HepG2 (cell line): ENCODE data around the gene TFEC. TPM values are rescaled to one million over a fixed set of nuclear protein-coding genes. Genes with fewer than 3 reads are reported as not detected.

Source experiments
- ATAC-seq: fragments of 200-7000 bp; cut with Tn5 transposase; 3 replicates; pipeline ENCODE4 v1.9.1; 2020; ENCODE audit warnings: mild to moderate bottlenecking, moderate library complexity
- BruUV-seq: library from RNA; stranded (reverse); fragments of 400-500 nt; replicated peaks from 2 replicates; lab custom pipeline; 2021; lab: Mats Ljungman, UMichigan
- CTCF ChIA-PET: fragments of 300-600 bp; formaldehyde crosslinking; extraction: SDS; loops from one replicate; lab custom pipeline; 2021; ENCODE audit warnings: low total read pairs, inconsistent platforms, low intra/inter-chr PET ratio; lab: Yijun Ruan, JAX
- POLR2A ChIA-PET: fragments of 350-600 bp; sonication (Branson Sonifier 250); formaldehyde crosslinking; loops from one replicate; lab custom pipeline; 2020; ENCODE audit warnings: antibody characterized with exemption, inconsistent platforms; lab: Yijun Ruan, JAX
- DNase-seq: peaks from one replicate; pipeline ENCODE4 v3.0.0-alpha.2; 2015; ENCODE audit warnings: low spot score
- FAIRE-seq: peaks from 3 replicates; lab custom pipeline; 2011; peaks lifted over from hg19 to GRCh38; lab: Jason Lieb, UNC
- H2AFZ ChIP-seq: one replicate; pipeline ENCODE4 v1.6.1; 2011; ENCODE audit warnings: low read length, inconsistent platforms
- H3K27ac ChIP-seq: fragments of 300-600 bp; 3 replicates; pipeline ENCODE4 v1.8.0; 2011; ENCODE audit warnings: mixed run types, mild to moderate bottlenecking, mixed read lengths, low read length, inconsistent platforms; ENCODE audit not compliant: insufficient read depth; ENCODE audit errors: extremely low read length
- H3K27me3 ChIP-seq, 2 experiments: fragments of 200-600 bp in 1 of 2; 2 replicates in 1 of 2; 3 replicates in 1 of 2; pipeline versions ENCODE4 v1.6.0 to v1.8.0; 2011; ENCODE audit warnings: low read length in 2 of 2, mild to moderate bottlenecking in 2 of 2, moderate library complexity in 2 of 2, inconsistent platforms in 1 of 2; ENCODE audit not compliant: insufficient read depth in 2 of 2, control insufficient read depth in 1 of 2
- H3K36me3 ChIP-seq, 2 experiments: fragments of 200-600 bp in 1 of 2; replicated peaks in 1 of 2; 2 replicates in 1 of 2; 3 replicates in 1 of 2; pipeline versions ENCODE4 v1.5.1 to v1.8.0; 2011; ENCODE audit warnings: low read length in 2 of 2, inconsistent platforms in 1 of 2; ENCODE audit not compliant: insufficient read depth in 2 of 2, control insufficient read depth in 1 of 2
- H3K4me1 ChIP-seq: 2 replicates; pipeline ENCODE4 v1.5.1; 2012; ENCODE audit warnings: low read length, inconsistent platforms; ENCODE audit not compliant: insufficient read depth
- H3K4me2 ChIP-seq: 2 replicates; pipeline ENCODE4 v1.6.0; 2011; ENCODE audit warnings: low read depth, low read length, inconsistent platforms
- H3K4me3 ChIP-seq, 3 experiments: fragments of 200-600 bp in 1 of 3; sonication (generic), shearing (Covaris generic) in 1 of 3; replicated peaks in 1 of 3; 2 replicates each; pipeline ENCODE4 v1.5.1; 2011 to 2016; ENCODE audit warnings: low read length in 3 of 3, inconsistent platforms in 2 of 3, low read depth in 2 of 3, mild to moderate bottlenecking in 2 of 3, control low read depth in 1 of 3, mixed read lengths in 1 of 3; ENCODE audit not compliant: insufficient read depth in 1 of 3
- H3K79me2 ChIP-seq: one replicate; pipeline ENCODE4 v1.6.1; 2011; ENCODE audit warnings: low read length, inconsistent platforms; ENCODE audit not compliant: insufficient read depth
- H3K9ac ChIP-seq: 2 replicates; pipeline ENCODE4 v1.6.0; 2011; ENCODE audit warnings: mild to moderate bottlenecking, low read depth, low read length, inconsistent platforms; ENCODE audit not compliant: insufficient read depth
- H3K9me3 ChIP-seq: 2 replicates; pipeline ENCODE4 v1.5.1; 2012; ENCODE audit warnings: mild to moderate bottlenecking, low read length
- H4K20me1 ChIP-seq: 2 replicates; pipeline ENCODE4 v1.6.0; 2011; ENCODE audit warnings: inconsistent platforms, mild to moderate bottlenecking, low read length, moderate library complexity; ENCODE audit not compliant: insufficient read depth
- FOXA1 ChIP-seq, 2 experiments: fragments of 450-650 bp in 1 of 2; sonication (generic) in 1 of 2; formaldehyde crosslinking in 1 of 2; IDR thresholded peaks; 2 replicates each; pipeline versions ENCODE4 v1.4.0 to v1.6.1; 2016 to 2020; ENCODE audit warnings: missing genetic modification reagents in 1 of 2
- FOXP4 ChIP-seq: sonication (generic); formaldehyde crosslinking; IDR thresholded peaks from 2 replicates; pipeline ENCODE4 v1.4.0; 2020; ENCODE audit warnings: missing genetic modification reagents
- PAF1 ChIP-seq: IDR thresholded peaks from 2 replicates; pipeline ENCODE4 v1.6.1; 2016; ENCODE audit warnings: missing genetic modification reagents, missing compliant biosample characterization
- TFDP2 ChIP-seq: sonication (generic); formaldehyde crosslinking; IDR thresholded peaks from 2 replicates; pipeline ENCODE4 v1.4.0; 2020; ENCODE audit warnings: missing genetic modification reagents
- THAP9 ChIP-seq: sonication (generic); formaldehyde crosslinking; IDR thresholded peaks from 2 replicates; pipeline ENCODE4; 2020; ENCODE audit warnings: missing genetic modification reagents, mild to moderate bottlenecking, borderline replicate concordance
- ZNF337 ChIP-seq: sonication (generic); formaldehyde crosslinking; IDR thresholded peaks from 2 replicates; pipeline ENCODE4 v1.5.1; 2020; ENCODE audit warnings: missing genetic modification reagents, low read depth, mild to moderate bottlenecking, borderline replicate concordance
- WGBS: methylation state at CpG from one replicate; pipeline ENCODE4 v1.1.6; 2017; ENCODE audit warnings: low lambda C conversion rate; 5-methylcytosine and 5-hydroxymethylcytosine counted together
- in situ Hi-C: cut with HindIII; loops from 2 replicates; pipeline ENCODE4 v1.10.0; 2017; ENCODE audit warnings: low pct_unique_long_range_greater_than_20kb; ENCODE audit not compliant: extremely low pct_ligation_motif_present
- intact Hi-C: fragments of 100-400 bp; cut with micrococcal nuclease; formaldehyde crosslinking; loops from one replicate; pipeline ENCODE4 v1.10.0; 2022; ENCODE audit not compliant: unreplicated experiment
- polyA plus RNA-seq, 8 experiments: library from polyadenylated mRNA; depleted of rRNA in 3 of 8; stranded (reverse) in 7 of 8; unstranded in 1 of 8; fragments of >200 nt; fragmentation: Illumina TruSeq in 4 of 8; extraction: Trizol in 4 of 8; gene quantifications; 2 replicates each; pipeline versions ENCODE4 v1.2.1 to v1.2.3, GENCODE V29; 2011 to 2016; ENCODE audit warnings: low read depth in 4 of 8, missing spikeins in 1 of 8, mixed read lengths in 1 of 8; ENCODE audit not compliant: insufficient read depth in 1 of 8
- total RNA-seq, 5 experiments: library from RNA; depleted of rRNA; stranded (reverse); fragments of >200 nt; fragmentation: Illumina TruSeq; extraction: Trizol; gene quantifications; 2 replicates each; pipeline ENCODE4 v1.2.3, GENCODE V29; 2016; ENCODE audit warnings: low read depth in 1 of 5

The TFEC gene
- total and polyA plus RNA-seq, 2 of the 13 experiments (the other 11 are each of a cell fraction or from before 2014, with no cell fraction given): not detected

- H3K27ac ChIP-seq: no peak overlapping the region
- peak overlapping the region; percentile 81 for H3K4me2 ChIP-seq
- WGBS: 61% methylated on average over 3 of the region's 3 CpGs
- H4K20me1 ChIP-seq: no peaks in the 10 kb centered on the region
- TF ChIP-seq ZNF337 (CRISPR knock-in tag): no peak
- TF ChIP-seq THAP9 (CRISPR knock-in tag): peak; percentile 83; the same call in 1 of the 2 replicates
- no peaks in the 10 kb centered on the region for H3K9me3 ChIP-seq
- ChIA-PET POLR2A (no interaction called here), CTCF (no interaction called here)
- peak overlapping the region in 2 of 3 experiments; percentile 42 to 43; a peak in 2 of 6 replicates for H3K4me3 ChIP-seq
- DNase-seq (no peak), FAIRE-seq (no peak), ATAC-seq (peak; percentile 81)
- H3K9ac ChIP-seq: no peak overlapping the region; the same call in 1 of the 2 replicates
- in situ Hi-C loops: no loop called here
- H3K79me2 ChIP-seq: no peaks in the 10 kb centered on the region
- H2AFZ ChIP-seq: no peak overlapping the region
- intact Hi-C loops: no loop called here
- H3K4me1 ChIP-seq: peaks cover 11% of the 10 kb centered on the region
- no TSS peak for BruUV-seq
- no peaks in the 10 kb centered on the region for H3K27me3 ChIP-seq
- no peaks in the 10 kb centered on the region for H3K36me3 ChIP-seq
These were observed 140.9 kb downstream of the TFEC start for GRCh38 chr7:115889669-115889984.

GRCh38 chr7:115888981-115889668 is 141.4 kb downstream of the TFEC start:
- H3K27ac ChIP-seq: no peak overlapping the region
- no peaks in the 10 kb centered on the region for H4K20me1 ChIP-seq
- ChIA-PET POLR2A (no interaction called here), CTCF (no interaction called here)
- no peaks in the 10 kb centered on the region for H3K9me3 ChIP-seq
- peak overlapping the region in 2 of 3 experiments; percentile 42 to 43; a peak in 2 of 6 replicates for H3K4me3 ChIP-seq
- FAIRE-seq (no peak), ATAC-seq (peak; percentile 97), DNase-seq (peak; percentile 12)
- H3K4me2 ChIP-seq: peak overlapping the region; percentile 81
- intact Hi-C loops (no loop called here), in situ Hi-C loops (no loop called here)
- H3K27me3 ChIP-seq: no peaks in the 10 kb centered on the region
- WGBS: 37% methylated on average over 6 of the region's 11 CpGs
- H3K36me3 ChIP-seq: no peaks in the 10 kb centered on the region
- BruUV-seq: no TSS peak
- no peak overlapping the region; the same call in 1 of the 2 replicates for H3K9ac ChIP-seq
- H3K4me1 ChIP-seq: peaks cover 11% of the 10 kb centered on the region
- H3K79me2 ChIP-seq: no peaks in the 10 kb centered on the region
- H2AFZ ChIP-seq: peak overlapping the region; percentile 78
- TF ChIP-seq PAF1 (CRISPR knock-in tag) (no peak), THAP9 (CRISPR knock-in tag) (peak; percentile 99), FOXA1 (IDR thresholded peaks at IDR 0.05) (no peak), FOXA1 (CRISPR knock-in tag; IDR thresholded peaks at IDR 0.05) (peak; percentile 68), FOXP4 (0 out of 2 replicates have a peak, but pooled peaks have one; percentile 18), TFDP2 (0 out of 2 replicates have a peak, but pooled peaks have one; percentile 32)
